NCI-H524 treated with DMSO at 0.1 percent for 48 hours (cell line): Measurements from ENCODE around the gene COL15A1.
A peak's percentile ranks its signal among the peaks of the same experiment; 100 is the strongest.

ENCODE experiments used
- DNase-seq: peaks from one replicate; lab custom pipeline; 2025; lab: John Stamatoyannopoulos, UW

Gene COL15A1

GRCh38 chr9:99108131-99108530, 164.4 kb downstream of the COL15A1 start:
- no peak for DNase-seq

GRCh38 chr9:99109522-99109921, 165.8 kb downstream of the COL15A1 start:
- peak; percentile 56 for DNase-seq

GRCh38 chr9:99112750-99113413, 169.2 kb downstream of the COL15A1 start:
- no peak for DNase-seq

- no peak for DNase-seq
These were observed 169.8 kb downstream of the COL15A1 start for GRCh38 chr9:99113414-99114048.

- DNase-seq, result no peak
These were observed 170.3 kb downstream of the COL15A1 start for GRCh38 chr9:99114049-99114440.

GRCh38 chr9:99114846-99115500, 171.3 kb downstream of the COL15A1 start:
- DNase-seq, result no peak

- DNase-seq, result peak; percentile 92
These were observed 172.3 kb downstream of the COL15A1 start for GRCh38 chr9:99116003-99116411.

GRCh38 chr9:99118782-99119466, 175.2 kb downstream of the COL15A1 start:
- no peak for DNase-seq

- DNase-seq, result peak; percentile 62
These were observed 176.4 kb downstream of the COL15A1 start for GRCh38 chr9:99119976-99120655.
